GM23338 (cell line): Measurements from ENCODE around the gene CCL23.

Experiments used
- CREB1 ChIP-seq: fragments of 250-450 bp; sonication (Bioruptor Pico); IDR thresholded peaks from 2 replicates; pipeline ENCODE4 v1.5.0; 2020; ENCODE audit warnings: low read depth, mild to moderate bottlenecking, moderate library complexity
- CTCF ChIP-seq, 2 experiments: fragments of 200-600 bp in 1 of 2; sonication (generic) in 1 of 2; conservative IDR thresholded peaks; 2 replicates each; pipeline versions ENCODE4 v1.5.1 to v1.6.1; 2016 to 2017; ENCODE audit warnings: antibody characterized with exemption in 2 of 2, low read depth in 2 of 2, mild to moderate bottlenecking in 2 of 2, moderate library complexity in 1 of 2
- EZH2 ChIP-seq: fragments of 200-600 bp; sonication (generic); IDR thresholded peaks from one replicate; pipeline ENCODE4 v1.8.0; 2017; ENCODE audit warnings: antibody characterized with exemption, mild to moderate bottlenecking, low read depth; ENCODE audit not compliant: unreplicated experiment
- EZH2phosphoT487 ChIP-seq: fragments of 200-600 bp; sonication (generic); IDR thresholded peaks from one replicate; pipeline ENCODE4 v1.8.1; 2018; ENCODE audit warnings: antibody characterized with exemption; ENCODE audit not compliant: unreplicated experiment
- POLR2AphosphoS5 ChIP-seq: IDR thresholded peaks from 2 replicates; pipeline ENCODE4 v1.6.1; 2016; ENCODE audit warnings: antibody characterized with exemption, low read depth
- REST ChIP-seq: IDR thresholded peaks from one replicate; pipeline ENCODE4 v1.6.1; 2018; ENCODE audit warnings: antibody characterized with exemption; ENCODE audit not compliant: unreplicated experiment
- STAT1 ChIP-seq: IDR thresholded peaks from one replicate; pipeline ENCODE4 v1.6.1; 2016; ENCODE audit warnings: antibody characterized with exemption; ENCODE audit not compliant: unreplicated experiment
- ZNF331 ChIP-seq: fragments of 250-450 bp; sonication (Bioruptor Pico); IDR thresholded peaks from 2 replicates; pipeline ENCODE4 v1.5.0; 2020; ENCODE audit warnings: low read depth, mild to moderate bottlenecking, moderate library complexity

DNA sequence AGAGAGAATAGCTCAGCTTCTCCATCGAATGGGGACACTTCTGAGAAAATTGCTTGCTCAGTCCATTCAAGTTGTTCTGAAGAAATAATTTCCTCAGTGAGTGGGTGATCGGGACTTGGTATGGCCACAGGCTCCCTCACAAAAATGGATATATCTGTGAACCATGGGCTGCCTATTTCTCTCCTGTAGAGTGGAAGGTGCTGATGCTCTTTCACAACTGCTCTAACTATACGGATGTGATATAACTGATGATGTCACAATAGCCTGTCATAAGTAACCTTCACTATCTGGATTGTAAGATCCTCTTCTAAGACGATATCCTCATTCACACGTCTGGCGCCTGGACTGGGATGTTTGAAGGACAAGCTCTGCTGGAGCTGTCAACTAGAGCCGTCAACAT, 41.6 kb upstream of the CCL23 start:
- TF ChIP-seq POLR2AphosphoS5: no peak
- no peak for TF ChIP-seq EZH2
- TF ChIP-seq CTCF (conservative IDR thresholded peaks at IDR 0.05; ENCODE audit: low read depth in 2 of 2): no peak
- no peak for TF ChIP-seq ZNF331 (CRISPR knock-in tag)
- TF ChIP-seq CREB1: no peak
- no peak for TF ChIP-seq REST
- TF ChIP-seq STAT1: no peak
- TF ChIP-seq EZH2phosphoT487: no peak
